SK-N-SH (cell line): ENCODE results near the gene HHIP. TPM values are rescaled to one million over a fixed set of nuclear protein-coding genes. Genes with fewer than 3 reads are reported as not detected.

Experiments used
- CTCF ChIA-PET: fragments of 300-600, 350-600 bp; formaldehyde crosslinking; extraction: SDS; loops from one replicate; lab custom pipeline; 2021; lab: Yijun Ruan, JAX
- POLR2A ChIA-PET: fragments of 350-600 bp; sonication (Branson Sonifier 250); formaldehyde crosslinking; extraction: SDS; loops from one replicate; lab custom pipeline; 2020; ENCODE audit warnings: antibody characterized with exemption, inconsistent platforms; lab: Yijun Ruan, JAX
- DNase-seq: peaks from one replicate; pipeline ENCODE4 v3.0.0; 2012
- H2AFZ ChIP-seq: fragments of 200-600 bp; sonication (generic); 2 replicates; pipeline ENCODE4 v1.8.1; 2016; ENCODE audit warnings: antibody characterized with exemption, mild to moderate bottlenecking, low read depth
- H3F3A ChIP-seq: fragments of 200-600 bp; sonication (generic); replicated peaks from 2 replicates; pipeline ENCODE3; 2016; ENCODE audit warnings: antibody characterized with exemption, mild to moderate bottlenecking; ENCODE audit not compliant: insufficient read depth
- H3K27ac ChIP-seq, 2 experiments: fragments of 200-500 bp in 1 of 2; fragments of 200-600 bp in 1 of 2; sonication (Bioruptor generic) in 1 of 2; sonication (generic), shearing (Covaris generic) in 1 of 2; 2 replicates each; pipeline versions ENCODE4 v1.5.1 to v1.6.1; 2014 to 2016; ENCODE audit warnings: low read depth in 2 of 2, inconsistent platforms in 1 of 2, low read length in 1 of 2, mild to moderate bottlenecking in 1 of 2, mixed read lengths in 1 of 2
- H3K27me3 ChIP-seq: fragments of 200-600 bp; sonication (generic), shearing (Covaris generic); 2 replicates; pipeline ENCODE4 v1.6.1; 2016; ENCODE audit warnings: mixed run types; ENCODE audit not compliant: insufficient read depth
- H3K36me3 ChIP-seq, 2 experiments: fragments of 200-500 bp in 1 of 2; fragments of 200-600 bp in 1 of 2; sonication (Bioruptor generic) in 1 of 2; sonication (generic) in 1 of 2; replicated peaks in 1 of 2; 2 replicates each; pipeline versions ENCODE3 to v1.5.1; 2014 to 2016; ENCODE audit warnings: low read length in 1 of 2, mild to moderate bottlenecking in 1 of 2; ENCODE audit not compliant: insufficient read depth in 2 of 2, control insufficient read depth in 1 of 2
- H3K4me1 ChIP-seq, 2 experiments: fragments of 200-500 bp in 1 of 2; fragments of 200-600 bp in 1 of 2; sonication (Bioruptor generic) in 1 of 2; sonication (generic), shearing (Covaris generic) in 1 of 2; 2 replicates each; pipeline versions ENCODE4 v1.5.1 to v1.6.1; 2014 to 2016; ENCODE audit warnings: low read depth in 1 of 2, low read length in 1 of 2, mixed run types in 1 of 2; ENCODE audit not compliant: insufficient read depth in 2 of 2, control insufficient read depth in 1 of 2
- H3K4me2 ChIP-seq: fragments of 200-600 bp; sonication (generic), shearing (Covaris generic); 2 replicates; pipeline ENCODE4 v1.6.1; 2017; ENCODE audit warnings: mixed run types
- H3K4me3 ChIP-seq, 2 experiments: fragments of 200-500 bp in 1 of 2; fragments of 200-600 bp in 1 of 2; sonication (Bioruptor generic) in 1 of 2; sonication (generic), shearing (Covaris generic) in 1 of 2; 2 replicates each; pipeline versions ENCODE4 v1.5.1 to v1.8.1; 2014 to 2016; ENCODE audit warnings: low read depth in 2 of 2, inconsistent platforms in 1 of 2, low read length in 1 of 2, mild to moderate bottlenecking in 1 of 2, mixed read lengths in 1 of 2, moderate library complexity in 1 of 2
- H3K79me2 ChIP-seq: fragments of 200-600 bp; sonication (generic); 2 replicates; pipeline ENCODE4 v1.8.1; 2017; ENCODE audit warnings: mild to moderate bottlenecking; ENCODE audit not compliant: insufficient read depth
- H3K9ac ChIP-seq: fragments of 200-600 bp; sonication (generic); 2 replicates; pipeline ENCODE4 v1.6.1; 2017; ENCODE audit warnings: mixed run types
- H3K9me2 ChIP-seq: fragments of 200-600 bp; sonication (generic); 2 replicates; pipeline ENCODE4 v1.6.1; 2017; ENCODE audit warnings: mixed run types
- H3K9me3 ChIP-seq: fragments of 200-600 bp; sonication (generic); 2 replicates; pipeline ENCODE4 v1.6.1; 2017; ENCODE audit warnings: mixed run types, mild to moderate bottlenecking, moderate library complexity
- H4K20me1 ChIP-seq: fragments of 200-600 bp; sonication (generic); 2 replicates; pipeline ENCODE4 v1.6.1; 2017; ENCODE audit warnings: mild to moderate bottlenecking, mixed run types; ENCODE audit not compliant: insufficient read depth
- CTCF ChIP-seq: fragments of 200-600 bp; sonication (generic); IDR thresholded peaks from 2 replicates; pipeline ENCODE4 v1.6.1; 2017; ENCODE audit warnings: antibody characterized with exemption, mild to moderate bottlenecking, moderate library complexity
- FOSL2 ChIP-seq: IDR thresholded peaks from 2 replicates; pipeline ENCODE4 v1.4.0; 2012; ENCODE audit warnings: low read depth, mild to moderate bottlenecking, moderate library complexity, borderline replicate concordance
- NFIC ChIP-seq: IDR thresholded peaks from 2 replicates; pipeline ENCODE4 v1.4.0; 2012; ENCODE audit warnings: borderline replicate concordance
- PBX3 ChIP-seq: IDR thresholded peaks from 2 replicates; pipeline ENCODE4; 2012
- REST ChIP-seq: IDR thresholded peaks from 2 replicates; pipeline ENCODE4 v1.6.1; 2012; ENCODE audit warnings: mild to moderate bottlenecking, low read depth, low read length, moderate library complexity
- RFX5 ChIP-seq: IDR thresholded peaks from 2 replicates; pipeline ENCODE4 v1.6.1; 2012; ENCODE audit warnings: mild to moderate bottlenecking, improper control_type of control experiment, low read length
- TCF12 ChIP-seq: IDR thresholded peaks from 2 replicates; pipeline ENCODE4 v1.4.0; 2012
- ZBTB33 ChIP-seq: IDR thresholded peaks from 2 replicates; pipeline ENCODE4 v1.4.0; 2012; ENCODE audit warnings: low read depth, borderline replicate concordance
- WGBS: methylation state at CpG from one replicate; pipeline ENCODE4 v1.1.6; 2017; ENCODE audit warnings: low lambda C conversion rate; 5-methylcytosine and 5-hydroxymethylcytosine counted together
- polyA plus RNA-seq, 3 experiments: library from polyadenylated mRNA; depleted of rRNA; stranded (reverse); fragments of >200 nt; gene quantifications; 2 replicates each; pipeline ENCODE4 v1.2.3, GENCODE V29; 2012

The HHIP gene
- polyA plus RNA-seq, 1 of the 3 experiments (the other 2 are of a cell fraction), result 3.5 TPM

- TF ChIP-seq ZBTB33 (no peak), REST (no peak), TCF12 (no peak), CTCF (no peak)
Measured at GRCh38 chr4:144656850-144657249, 10.9 kb downstream of the HHIP start (continued).

- peaks cover 0 to 12% of the 10 kb centered on the region in 2 experiments for H3K36me3 ChIP-seq
- WGBS, result 32% methylated on average over 8 of the region's 8 CpGs
- no peaks in the 10 kb centered on the region for H4K20me1 ChIP-seq
- no peak overlapping the region for H3K4me2 ChIP-seq
- peak overlapping the region in 1 of 2 experiments; percentile 32; a peak in 1 of 4 replicates for H3K27ac ChIP-seq
- DNase-seq, result no peak
- no peak overlapping the region for H3K9ac ChIP-seq
- CTCF ChIA-PET, result no interaction called here
- no peaks in the 10 kb centered on the region for H3K27me3 ChIP-seq
- POLR2A ChIA-PET, result no interaction called here
- no peak for TF ChIP-seq FOSL2
- no peak for TF ChIP-seq RFX5
- TF ChIP-seq NFIC, result no peak
- TF ChIP-seq PBX3, result no peak
- H3K4me1 ChIP-seq, result no peaks in the 10 kb centered on the region
- H3K79me2 ChIP-seq, result no peaks in the 10 kb centered on the region
- no peak overlapping the region for H2AFZ ChIP-seq
- H3K9me2 ChIP-seq, result no peaks in the 10 kb centered on the region
- H3K4me3 ChIP-seq, result no peak overlapping the region
- peaks cover 4% of the 10 kb centered on the region for H3F3A ChIP-seq
- no peaks in the 10 kb centered on the region for H3K9me3 ChIP-seq
Measured at GRCh38 chr4:144658015-144658567, 12.1 kb downstream of the HHIP start.
